Measurements from ENCODE around the gene TMEM117. TPM values are rescaled to one million over a fixed set of nuclear protein-coding genes. Genes with fewer than 3 reads are reported as not detected.
"Not testable (repeated sequence)": the region's sequence is repeated elsewhere in the genome, so short reads cannot be mapped to it uniquely, and the experiment has no call there.

The TMEM117 gene
- total and polyA plus RNA-seq, 2 donors from 2014 or later, result 5.9 to 6.0 TPM

DNA sequence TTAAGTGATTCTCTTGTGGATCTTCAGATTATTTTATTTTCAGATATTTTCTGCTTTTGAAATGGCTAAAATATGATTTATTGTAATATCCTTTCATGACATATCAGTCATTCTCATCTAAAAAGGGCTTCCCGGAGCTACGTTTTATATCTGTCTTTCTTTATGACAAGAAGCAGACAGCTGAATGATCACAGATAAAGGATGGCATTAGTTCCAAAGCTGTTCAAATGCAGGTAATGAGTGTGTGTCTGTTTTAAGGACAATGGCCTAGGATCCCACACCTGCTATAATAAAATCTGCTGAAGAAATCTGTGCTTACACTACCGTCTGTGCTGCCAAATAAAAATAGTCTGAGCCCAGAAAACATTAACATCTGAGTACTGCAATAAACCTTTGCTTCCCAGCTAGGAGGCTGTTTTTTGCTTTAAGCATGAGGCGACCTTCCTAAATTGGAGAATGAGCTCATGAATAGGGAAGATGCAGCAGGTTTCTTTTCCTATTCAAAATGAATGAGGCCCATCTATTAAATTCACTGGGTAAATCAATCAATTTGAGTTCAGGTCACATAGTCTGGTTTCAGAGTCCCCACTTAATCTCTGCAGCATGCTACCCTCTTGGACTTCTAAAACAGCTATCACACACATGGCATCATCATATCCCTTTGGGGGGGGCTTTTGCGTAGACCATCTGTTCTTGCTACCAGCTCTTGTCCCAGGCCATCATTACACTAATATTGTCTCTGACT lies 541.7 kb downstream of the TMEM117 start:
- no peak for FAIRE-seq
- H3K4me1 ChIP-seq (ENCODE audit: control insufficient read depth in 2 of 3, insufficient read depth in 2 of 3, low read depth in 1 of 3, low read length in 3 of 3), result no peaks in the 10 kb centered on the region
- H3K4me3 ChIP-seq (ENCODE audit: low read length in 3 of 3), result no peak overlapping the region
- no peak overlapping the region for H3K9ac ChIP-seq (ENCODE audit: low read length in 3 of 3)
- intact Hi-C loops (cut with DNase I), result no loop called here
- no peaks in the 10 kb centered on the region for H3K36me3 ChIP-seq (ENCODE audit: control insufficient read depth in 2 of 3, insufficient read depth in 3 of 3, low read length in 3 of 3)
- no peak for DNase-seq
- no peaks in the 10 kb centered on the region for H3K27me3 ChIP-seq (ENCODE audit: control insufficient read depth, insufficient read depth, low read length)
- H3K27ac ChIP-seq (ENCODE audit: low read depth in 2 of 2, low read length in 2 of 2), result no peak overlapping the region
- TF ChIP-seq, protein P1, sequence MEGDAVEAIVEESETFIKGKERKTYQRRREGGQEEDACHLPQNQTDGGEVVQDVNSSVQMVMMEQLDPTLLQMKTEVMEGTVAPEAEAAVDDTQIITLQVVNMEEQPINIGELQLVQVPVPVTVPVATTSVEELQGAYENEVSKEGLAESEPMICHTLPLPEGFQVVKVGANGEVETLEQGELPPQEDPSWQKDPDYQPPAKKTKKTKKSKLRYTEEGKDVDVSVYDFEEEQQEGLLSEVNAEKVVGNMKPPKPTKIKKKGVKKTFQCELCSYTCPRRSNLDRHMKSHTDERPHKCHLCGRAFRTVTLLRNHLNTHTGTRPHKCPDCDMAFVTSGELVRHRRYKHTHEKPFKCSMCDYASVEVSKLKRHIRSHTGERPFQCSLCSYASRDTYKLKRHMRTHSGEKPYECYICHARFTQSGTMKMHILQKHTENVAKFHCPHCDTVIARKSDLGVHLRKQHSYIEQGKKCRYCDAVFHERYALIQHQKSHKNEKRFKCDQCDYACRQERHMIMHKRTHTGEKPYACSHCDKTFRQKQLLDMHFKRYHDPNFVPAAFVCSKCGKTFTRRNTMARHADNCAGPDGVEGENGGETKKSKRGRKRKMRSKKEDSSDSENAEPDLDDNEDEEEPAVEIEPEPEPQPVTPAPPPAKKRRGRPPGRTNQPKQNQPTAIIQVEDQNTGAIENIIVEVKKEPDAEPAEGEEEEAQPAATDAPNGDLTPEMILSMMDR (IDR thresholded peaks at IDR 0.05; ENCODE audit: borderline replicate concordance, extremely low read depth, insufficient read depth), result no peak
- H3K9me3 ChIP-seq (ENCODE audit: control insufficient read depth in 2 of 3, insufficient read depth in 1 of 3, low read length in 3 of 3), result no peaks in the 10 kb centered on the region

DNA sequence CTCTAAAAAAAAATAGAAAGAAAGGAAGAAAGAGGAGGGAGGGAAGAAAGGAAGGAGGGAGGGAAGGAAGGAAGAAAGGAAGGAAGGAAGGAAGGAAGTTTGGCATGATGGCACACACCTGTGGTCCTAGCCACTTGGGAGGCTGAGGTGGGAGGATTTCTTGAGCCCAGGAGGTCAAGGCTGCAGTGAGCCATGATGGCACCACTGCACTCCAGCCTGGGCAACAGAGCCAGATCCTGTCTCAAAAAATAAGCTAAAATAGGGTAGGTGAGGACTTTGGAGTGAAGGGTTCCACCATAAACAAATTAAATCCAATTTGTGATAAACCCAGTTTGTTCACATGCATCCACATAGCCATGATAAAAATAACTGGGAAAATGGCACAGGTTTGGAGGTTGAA lies 543.2 kb downstream of the TMEM117 start:
- H3K9ac ChIP-seq (ENCODE audit: low read length in 3 of 3); intact Hi-C loops (cut with DNase I); H3K4me3 ChIP-seq (ENCODE audit: low read length in 3 of 3); H3K36me3 ChIP-seq (ENCODE audit: control insufficient read depth in 2 of 3, insufficient read depth in 3 of 3, low read length in 3 of 3); FAIRE-seq; H3K4me1 ChIP-seq (ENCODE audit: control insufficient read depth in 2 of 3, insufficient read depth in 2 of 3, low read depth in 1 of 3, low read length in 3 of 3); H3K27ac ChIP-seq (ENCODE audit: low read depth in 2 of 2, low read length in 2 of 2); DNase-seq; H3K27me3 ChIP-seq (ENCODE audit: control insufficient read depth, insufficient read depth, low read length); H3K9me3 ChIP-seq (ENCODE audit: control insufficient read depth in 2 of 3, insufficient read depth in 1 of 3, low read length in 3 of 3): not testable (repeated sequence)

DNA sequence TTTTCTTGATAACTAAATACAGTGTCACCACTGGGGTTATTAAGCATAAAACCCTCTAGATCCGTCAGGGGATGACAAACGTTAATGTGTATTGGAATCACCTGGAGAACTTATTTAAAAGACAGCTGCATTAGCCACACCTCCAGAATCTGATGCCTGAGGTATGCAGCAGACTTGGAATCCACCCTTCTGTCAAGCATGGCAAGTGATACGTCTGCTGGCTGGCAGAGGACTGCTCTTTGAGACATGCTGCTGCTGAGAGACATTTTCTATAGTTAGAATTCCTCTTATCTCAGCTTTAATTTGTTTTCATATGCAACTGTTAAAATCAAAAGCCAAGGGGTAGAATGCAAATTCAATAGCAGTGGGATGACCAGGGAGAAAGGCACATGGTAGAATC lies 544.0 kb downstream of the TMEM117 start:
- TF ChIP-seq, protein P1 (IDR thresholded peaks at IDR 0.05; ENCODE audit: borderline replicate concordance, extremely low read depth, insufficient read depth), result no peak
- FAIRE-seq, result no peak
- intact Hi-C loops (cut with DNase I), result no loop called here
- Histone ChIP-seq H3K36me3 (ENCODE audit: control insufficient read depth in 2 of 3, insufficient read depth in 3 of 3, low read length in 3 of 3) (no peaks in the 10 kb centered on the region), H3K27me3 (ENCODE audit: control insufficient read depth, insufficient read depth, low read length) (no peaks in the 10 kb centered on the region), H3K4me3 (ENCODE audit: low read length in 3 of 3) (no peak overlapping the region), H3K4me1 (ENCODE audit: control insufficient read depth in 2 of 3, insufficient read depth in 2 of 3, low read depth in 1 of 3, low read length in 3 of 3) (no peaks in the 10 kb centered on the region), H3K27ac (ENCODE audit: low read depth in 2 of 2, low read length in 2 of 2) (no peak overlapping the region), H3K9ac (ENCODE audit: low read length in 3 of 3) (no peak overlapping the region), H3K9me3 (ENCODE audit: control insufficient read depth in 2 of 3, insufficient read depth in 1 of 3, low read length in 3 of 3) (no peaks in the 10 kb centered on the region)
- DNase-seq, result peak in 3 of 5 donors; percentile 15 to 46 (median 24)

DNA sequence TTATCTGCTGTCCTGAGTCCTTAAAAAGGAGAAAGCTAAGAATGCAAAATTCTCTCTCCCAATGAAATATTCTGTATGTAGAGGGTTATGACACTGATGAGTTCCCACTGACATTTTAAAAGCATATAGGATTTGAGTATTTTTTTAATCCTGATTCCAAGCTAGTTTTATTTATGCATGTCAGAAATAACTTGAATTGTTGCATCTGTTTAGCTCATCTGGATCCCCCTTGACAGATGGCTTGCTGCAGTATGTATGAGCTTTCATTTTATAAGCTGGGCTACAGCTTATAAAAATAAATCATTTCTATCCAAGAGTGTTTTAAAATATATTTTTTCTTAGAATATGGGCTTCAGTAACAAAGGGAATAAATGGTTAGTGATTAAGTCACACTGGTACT lies 545.0 kb downstream of the TMEM117 start:
- FAIRE-seq, result no peak
- DNase-seq, result no peak
- Histone ChIP-seq H3K27me3 (ENCODE audit: control insufficient read depth, insufficient read depth, low read length) (no peaks in the 10 kb centered on the region), H3K4me1 (ENCODE audit: control insufficient read depth in 2 of 3, insufficient read depth in 2 of 3, low read depth in 1 of 3, low read length in 3 of 3) (no peaks in the 10 kb centered on the region), H3K36me3 (ENCODE audit: control insufficient read depth in 2 of 3, insufficient read depth in 3 of 3, low read length in 3 of 3) (no peaks in the 10 kb centered on the region), H3K4me3 (ENCODE audit: low read length in 3 of 3) (no peak overlapping the region), H3K27ac (ENCODE audit: low read depth in 2 of 2, low read length in 2 of 2) (no peak overlapping the region), H3K9ac (ENCODE audit: low read length in 3 of 3) (no peak overlapping the region), H3K9me3 (ENCODE audit: control insufficient read depth in 2 of 3, insufficient read depth in 1 of 3, low read length in 3 of 3) (no peaks in the 10 kb centered on the region)
- TF ChIP-seq, protein P1 (IDR thresholded peaks at IDR 0.05; ENCODE audit: borderline replicate concordance, extremely low read depth, insufficient read depth), result no peak
- intact Hi-C loops (cut with DNase I), result no loop called here

Measured in kidney (tissue), 14 donors.